SH-SY5Y (cell line): ENCODE data around the gene TCTN1.

Source experiments
- GATA2 ChIP-seq: IDR thresholded peaks from 2 replicates; pipeline ENCODE4 v1.6.1; 2011; ENCODE audit warnings: mild to moderate bottlenecking, low read depth, low read length
- GATA3 ChIP-seq: IDR thresholded peaks from 2 replicates; pipeline ENCODE4 v1.6.1; 2011; ENCODE audit warnings: low read depth, mild to moderate bottlenecking, low read length, moderate library complexity

TCTN1 gene

GRCh38 chr12:110582276-110583136 lies 31.4 kb upstream of the TCTN1 start:
- TF ChIP-seq GATA3 (no peak), GATA2 (no peak)

DNA sequence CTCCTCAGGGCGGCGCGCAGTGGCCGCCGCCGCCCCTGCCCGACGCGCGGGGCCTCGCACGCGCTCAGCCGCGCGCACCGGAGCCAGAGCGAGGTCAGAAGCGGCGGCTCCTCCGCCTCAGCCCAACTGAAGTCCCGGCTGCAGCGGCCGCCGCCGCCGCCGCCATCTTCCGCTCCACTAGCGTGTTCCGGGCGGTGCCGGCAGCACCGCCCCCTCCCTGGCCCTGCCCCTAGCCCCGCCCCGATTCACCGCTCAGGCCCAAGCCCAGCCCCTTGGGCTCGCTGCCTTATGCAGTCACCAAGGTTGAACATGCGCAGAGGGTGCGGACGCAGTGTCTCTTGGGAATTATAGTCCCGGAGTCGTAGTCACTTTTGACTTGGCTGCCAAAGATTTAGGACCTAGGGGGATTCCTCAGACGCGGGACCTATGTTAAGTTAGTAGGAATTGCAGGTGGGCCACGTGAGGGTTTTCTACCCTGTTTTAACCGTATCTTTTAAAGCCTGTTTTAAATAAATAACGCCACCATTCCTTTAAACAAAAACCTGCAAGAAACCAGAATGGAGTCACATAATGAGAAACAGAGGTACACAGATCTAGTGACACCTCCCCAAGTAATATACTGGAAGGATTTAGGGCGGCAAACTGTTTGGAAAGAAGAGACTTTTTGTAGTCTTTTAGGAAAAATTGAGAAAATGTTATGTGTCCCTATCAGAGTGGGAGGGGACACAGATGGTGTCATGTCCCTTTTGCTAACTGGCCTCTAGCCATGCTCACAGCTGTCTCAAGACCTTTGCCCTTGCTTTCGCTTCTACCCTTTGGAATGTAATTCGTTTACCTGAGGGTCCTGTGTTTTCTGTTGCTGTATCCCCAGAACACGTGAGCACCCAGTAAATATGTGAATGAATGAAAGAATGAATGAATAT lies 30.5 kb upstream of the TCTN1 start, which contains the start of gene PPTC7:
PPTC7 (minus strand) TSS at position 182 of the 923 bp plus-strand sequence. CDS start 287 bp downstream, outside the sequence.
- TF ChIP-seq GATA3 (no peak), GATA2 (no peak)

GRCh38 chr12:110585231-110585799 lies 28.6 kb upstream of the TCTN1 start:
- TF ChIP-seq GATA3, result no peak
- TF ChIP-seq GATA2, result no peak

- TF ChIP-seq GATA2 (no peak), GATA3 (no peak)
These were observed 23.9 kb upstream of the TCTN1 start for GRCh38 chr12:110590059-110590458.

DNA sequence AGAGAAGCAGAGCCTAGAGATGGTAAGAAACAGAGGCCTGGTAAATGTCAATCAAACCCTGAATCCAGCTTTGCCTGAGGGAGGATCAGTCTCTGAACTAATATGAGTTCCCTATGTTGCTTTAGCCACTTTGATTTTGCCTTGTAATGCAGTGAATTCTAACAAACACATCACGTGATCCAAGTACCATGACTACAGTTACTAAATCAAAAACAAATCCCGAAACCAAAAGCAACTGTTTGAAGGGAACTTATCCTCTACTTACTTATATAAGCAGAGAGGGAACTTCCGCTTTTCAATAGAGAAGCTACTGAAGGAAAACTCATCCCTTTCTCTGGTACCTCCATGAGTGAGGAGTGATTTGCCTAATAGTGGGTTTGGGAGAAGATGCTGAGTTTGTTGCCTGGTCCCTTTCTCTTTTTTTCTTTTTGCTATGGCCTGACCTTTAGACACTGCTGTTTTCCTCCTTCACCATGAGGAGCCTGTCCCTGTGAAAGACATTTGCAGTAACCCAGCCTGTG lies 23.1 kb upstream of the TCTN1 start:
- TF ChIP-seq GATA2, result no peak
- no peak for TF ChIP-seq GATA3

DNA sequence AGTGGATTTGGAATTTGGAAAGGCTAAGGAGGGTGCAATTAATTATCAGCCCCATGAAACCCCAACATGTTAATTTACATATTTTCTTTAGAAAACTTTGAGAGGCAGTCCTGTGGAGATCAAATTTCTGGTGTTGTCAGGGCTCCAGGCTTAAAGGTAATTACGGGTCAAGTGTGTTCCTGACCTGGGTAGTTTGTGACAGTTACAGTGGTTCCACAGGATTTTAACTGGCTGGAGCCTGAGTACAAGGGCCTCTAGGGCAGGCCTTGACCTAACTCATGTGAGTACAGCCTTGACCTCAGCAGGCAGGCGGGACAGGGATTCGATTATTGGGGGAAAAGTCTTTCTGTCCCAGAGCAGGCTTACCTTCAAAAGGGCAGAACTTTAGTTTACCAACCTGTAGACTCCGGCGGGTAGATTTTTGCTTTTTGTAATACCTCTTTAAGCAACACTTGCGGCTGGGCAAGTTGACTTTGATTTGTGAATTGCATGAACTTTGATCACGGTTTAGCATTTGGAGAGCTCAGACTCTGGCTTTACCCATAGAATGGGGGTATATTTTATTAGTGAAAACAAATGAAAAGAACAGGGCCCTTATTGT lies 22.4 kb upstream of the TCTN1 start:
- no peak for TF ChIP-seq GATA3
- TF ChIP-seq GATA2, result no peak

GRCh38 chr12:110592078-110592477 lies 21.9 kb upstream of the TCTN1 start:
- TF ChIP-seq GATA2, result no peak
- TF ChIP-seq GATA3, result no peak

- TF ChIP-seq GATA3 (no peak), GATA2 (no peak)
These were observed 16.0 kb upstream of the TCTN1 start for GRCh38 chr12:110597885-110598284.

DNA sequence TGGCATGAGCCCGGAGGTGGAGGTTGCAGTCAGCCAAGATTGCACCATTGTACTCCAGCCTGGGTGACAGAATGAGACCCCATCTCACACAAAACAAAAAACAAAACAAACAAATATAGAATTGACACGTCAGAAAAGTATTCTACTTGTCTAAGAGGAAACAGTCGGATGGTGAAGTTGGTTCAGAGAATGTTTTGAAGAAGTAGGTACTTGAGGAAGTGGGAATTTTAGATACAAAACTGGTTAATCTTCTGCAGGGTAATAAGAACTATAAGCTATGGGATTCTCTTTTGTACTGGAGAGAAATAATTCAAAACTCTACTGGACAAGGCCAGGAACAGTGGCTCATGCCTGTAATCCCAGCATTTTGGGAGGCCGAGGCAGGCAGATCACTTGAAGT lies 14.6 kb upstream of the TCTN1 start:
- no peak for TF ChIP-seq GATA3
- TF ChIP-seq GATA2, result no peak

DNA sequence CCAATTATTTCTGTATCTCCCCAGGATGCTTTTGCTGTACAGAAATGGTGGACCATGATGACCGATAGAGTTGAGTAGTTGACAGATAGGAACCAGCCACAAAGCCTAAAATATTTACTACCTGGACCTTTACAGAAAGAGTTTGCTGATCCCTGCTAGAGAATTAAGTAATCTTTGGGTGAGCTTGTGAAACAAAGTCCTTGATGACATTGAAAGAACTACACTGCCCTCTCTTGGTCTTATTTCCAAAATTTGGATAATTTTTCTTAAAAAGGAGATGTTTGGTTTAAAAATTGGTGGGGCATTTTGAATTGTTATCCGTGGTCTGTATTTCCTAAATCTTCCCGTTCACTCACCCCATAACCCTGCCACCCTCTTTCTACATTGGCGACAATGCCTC lies 13.7 kb upstream of the TCTN1 start:
- no peak for TF ChIP-seq GATA2
- TF ChIP-seq GATA3, result no peak

DNA sequence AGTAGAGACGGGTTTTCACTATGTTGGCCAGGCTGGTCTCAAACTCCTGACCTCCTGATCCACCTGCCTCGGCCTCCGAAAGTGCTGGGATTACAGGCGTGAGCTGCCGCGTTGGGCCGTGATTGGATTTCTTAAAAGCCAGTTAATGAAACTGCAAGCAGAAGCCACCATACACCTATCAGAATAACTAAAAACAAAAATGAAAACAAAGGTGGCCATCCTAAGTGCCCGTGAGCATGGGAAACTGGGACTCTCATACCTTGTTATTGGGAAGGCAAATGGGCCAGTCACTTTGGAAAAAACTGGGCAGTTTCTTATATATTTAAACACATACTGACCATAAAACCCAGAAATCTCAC lies 7.7 kb upstream of the TCTN1 start:
- TF ChIP-seq GATA2 (no peak), GATA3 (no peak)

GRCh38 chr12:110613071-110613770 lies 708 bp upstream of the TCTN1 start:
- no peak for TF ChIP-seq GATA3
- TF ChIP-seq GATA2, result no peak

DNA sequence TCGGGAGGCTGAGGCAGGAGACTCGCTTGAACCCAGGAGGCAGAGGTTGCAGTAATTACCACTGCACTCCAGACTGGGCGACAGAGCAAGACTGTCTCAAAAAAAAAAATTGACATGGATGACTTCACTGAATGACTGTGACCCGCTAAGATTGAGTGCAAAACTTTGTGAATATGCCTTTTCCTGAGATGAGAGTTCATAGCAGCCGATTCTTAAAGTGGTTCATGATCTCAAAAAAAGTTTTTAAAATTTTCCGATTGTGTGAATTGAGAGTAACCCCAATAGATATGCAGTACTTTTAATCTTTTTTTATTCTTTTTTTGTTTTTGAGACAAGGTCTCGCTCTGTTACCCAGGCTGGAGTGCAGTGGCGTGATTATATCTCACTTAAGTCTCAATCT lies 1.2 kb downstream of the TCTN1 start:
- TF ChIP-seq GATA2 (no peak), GATA3 (no peak)

- TF ChIP-seq GATA3, result no peak
These were observed 2.7 kb downstream of the TCTN1 start for GRCh38 chr12:110616471-110617115.
